Parathyroid adenoma (tissue), 2 donors: ENCODE measurements around the gene NUP133.

Source experiments
- H2AFZ ChIP-seq: fragments of 300-600 bp; sonication (generic); one replicate; pipeline ENCODE4 v1.7.0; 2017; ENCODE audit warnings: antibody characterized with exemption, mild to moderate bottlenecking
- H3K27ac ChIP-seq: fragments of 300-600 bp; sonication (generic); one replicate; pipeline ENCODE4 v1.7.0; 2017
- H3K27me3 ChIP-seq: fragments of 300-600 bp; sonication (generic); one replicate; pipeline ENCODE4 v1.7.0; 2017; ENCODE audit warnings: low read length; ENCODE audit not compliant: control insufficient read depth, insufficient read depth
- H3K36me3 ChIP-seq: fragments of 300-600 bp; sonication (generic); one replicate; pipeline ENCODE4 v1.7.0; 2017; ENCODE audit warnings: low read length; ENCODE audit not compliant: control insufficient read depth, insufficient read depth
- H3K4me1 ChIP-seq: fragments of 300-600 bp; sonication (generic); one replicate; pipeline ENCODE4 v1.7.0; 2017; ENCODE audit warnings: control low read depth
- H3K4me2 ChIP-seq: fragments of 300-600 bp; sonication (generic); one replicate; pipeline ENCODE4 v1.7.0; 2017; ENCODE audit warnings: low read length
- H3K4me3 ChIP-seq: fragments of 300-600 bp; sonication (generic); one replicate; pipeline ENCODE4 v1.7.0; 2017; ENCODE audit warnings: low read depth, low read length
- H3K79me2 ChIP-seq: fragments of 300-600 bp; sonication (generic); one replicate; pipeline ENCODE4 v1.7.0; 2017; ENCODE audit warnings: control low read depth
- H3K9ac ChIP-seq: fragments of 300-600 bp; sonication (generic); one replicate; pipeline ENCODE4 v1.7.0; 2017; ENCODE audit warnings: mild to moderate bottlenecking
- H3K9me3 ChIP-seq: fragments of 300-600 bp; sonication (generic); one replicate; pipeline ENCODE4 v1.7.0; 2017; ENCODE audit warnings: low read length; ENCODE audit not compliant: control insufficient read depth
- CTCF ChIP-seq: fragments of 300-600 bp; sonication (generic); IDR thresholded peaks from one replicate; pipeline ENCODE4 v1.7.0; 2017; ENCODE audit warnings: antibody characterized with exemption, mild to moderate bottlenecking
- donor health status: primary hyperparathyroidism.

The NUP133 gene

GRCh38 chr1:229456016-229456415 lies 52.1 kb downstream of the NUP133 start:
- H3K9ac ChIP-seq: no peak overlapping the region
- no peaks in the 10 kb centered on the region for H3K4me1 ChIP-seq
- no peaks in the 10 kb centered on the region for H3K27me3 ChIP-seq
- H3K36me3 ChIP-seq: peaks cover 2% of the 10 kb centered on the region
- H3K79me2 ChIP-seq: no peaks in the 10 kb centered on the region
- no peak overlapping the region for H3K4me2 ChIP-seq
- no peak overlapping the region for H2AFZ ChIP-seq
- no peak for TF ChIP-seq CTCF
- H3K4me3 ChIP-seq: no peak overlapping the region
- no peak overlapping the region for H3K27ac ChIP-seq
- no peaks in the 10 kb centered on the region for H3K9me3 ChIP-seq

- peak overlapping the region; percentile 10 for H3K4me2 ChIP-seq
- H3K36me3 ChIP-seq: peaks cover 2% of the 10 kb centered on the region
- no peaks in the 10 kb centered on the region for H3K27me3 ChIP-seq
- peak overlapping the region; percentile 19 for H3K27ac ChIP-seq
- H2AFZ ChIP-seq: no peak overlapping the region
- peak overlapping the region; percentile 25 for H3K4me3 ChIP-seq
- H3K9me3 ChIP-seq: no peaks in the 10 kb centered on the region
- H3K79me2 ChIP-seq: no peaks in the 10 kb centered on the region
- no peak overlapping the region for H3K9ac ChIP-seq
- H3K4me1 ChIP-seq: no peaks in the 10 kb centered on the region
- no peak for TF ChIP-seq CTCF
These were observed 54.1 kb downstream of the NUP133 start for GRCh38 chr1:229454056-229454455.

- TF ChIP-seq CTCF: no peak
- Histone ChIP-seq H3K27ac (no peak overlapping the region), H3K9me3 (no peaks in the 10 kb centered on the region), H3K4me2 (no peak overlapping the region), H3K27me3 (no peaks in the 10 kb centered on the region), H3K36me3 (peaks cover 2% of the 10 kb centered on the region), H3K4me1 (no peaks in the 10 kb centered on the region), H2AFZ (no peak overlapping the region), H3K4me3 (peak overlapping the region; percentile 25), H3K79me2 (no peaks in the 10 kb centered on the region), H3K9ac (no peak overlapping the region)
These were observed 55.0 kb downstream of the NUP133 start for GRCh38 chr1:229452956-229453801.

- H3K9me3 ChIP-seq: no peaks in the 10 kb centered on the region
- no peak overlapping the region for H3K27ac ChIP-seq
- peaks cover 2% of the 10 kb centered on the region for H3K36me3 ChIP-seq
These were observed 59.3 kb downstream of the NUP133 start for GRCh38 chr1:229448845-229449244.

More at GRCh38 chr1:229448845-229449244, 59.3 kb downstream of the NUP133 start:
- no peak overlapping the region for H3K4me3 ChIP-seq
- no peaks in the 10 kb centered on the region for H3K4me1 ChIP-seq
- no peak for TF ChIP-seq CTCF
- no peak overlapping the region for H2AFZ ChIP-seq
- no peaks in the 10 kb centered on the region for H3K27me3 ChIP-seq
- no peaks in the 10 kb centered on the region for H3K79me2 ChIP-seq
- H3K4me2 ChIP-seq: no peak overlapping the region
- no peak overlapping the region for H3K9ac ChIP-seq
